ENCODE data around the gene TOLLIP.
"Not testable (repeated sequence)": the region's sequence is repeated elsewhere in the genome, so short reads cannot be mapped to it uniquely, and the experiment has no call there.

TOLLIP gene

GRCh38 chr11:1349327-1350041 is 40.1 kb upstream of the TOLLIP start:
- Histone ChIP-seq H2AK5ac (ENCODE audit: low read length) (no peak overlapping the region), H3K27me3 (ENCODE audit: insufficient read depth, low read length, poor library complexity) (no peaks in the 10 kb centered on the region), H3K9ac (ENCODE audit: low read length) (no peak overlapping the region), H3K27ac (ENCODE audit: low read depth, low read length) (no peak overlapping the region), H2BK15ac (replicated peaks; ENCODE audit: low read depth) (no peak overlapping the region), H3K79me2 (ENCODE audit: control insufficient read depth, insufficient read depth, low read length) (no peaks in the 10 kb centered on the region), H2BK5ac (ENCODE audit: low read length) (no peak overlapping the region), H2BK120ac (ENCODE audit: low read depth, low read length) (no peak overlapping the region), H4K5ac (ENCODE audit: low read length) (no peak overlapping the region), H3K18ac (ENCODE audit: low read length) (no peak overlapping the region), H3K36me3 (ENCODE audit: control insufficient read depth, insufficient read depth, low read length) (no peaks in the 10 kb centered on the region), H4K8ac (ENCODE audit: low read depth, low read length) (no peak overlapping the region), H3K79me1 (ENCODE audit: low read length) (no peaks in the 10 kb centered on the region), H3K4ac (ENCODE audit: low read depth, low read length) (no peak overlapping the region), H3K4me1 (ENCODE audit: control insufficient read depth, low read depth, low read length) (no peaks in the 10 kb centered on the region), H3K23ac (ENCODE audit: low read length) (no peak overlapping the region), H3K4me2 (ENCODE audit: low read length) (no peak overlapping the region), H3K56ac (ENCODE audit: low read length) (no peak overlapping the region), H3K4me3 (ENCODE audit: low read length) (no peak overlapping the region)
- no CpG with 5 or more reads among the region's 29 CpGs for WGBS (ENCODE audit: extremely low coverage, insufficient coverage, low lambda C conversion rate)
- DNase-seq: no peak

- Histone ChIP-seq H3K4ac (ENCODE audit: low read depth, low read length) (no peak overlapping the region), H4K5ac (ENCODE audit: low read length) (no peak overlapping the region), H3K4me2 (ENCODE audit: low read length) (no peak overlapping the region), H3K18ac (ENCODE audit: low read length) (no peak overlapping the region), H2BK15ac (replicated peaks; ENCODE audit: low read depth) (no peak overlapping the region), H3K23ac (ENCODE audit: low read length) (no peak overlapping the region), H2BK5ac (ENCODE audit: low read length) (no peak overlapping the region), H4K8ac (ENCODE audit: low read depth, low read length) (no peak overlapping the region), H3K56ac (ENCODE audit: low read length) (no peak overlapping the region), H3K27ac (ENCODE audit: low read depth, low read length) (no peak overlapping the region), H2AK5ac (ENCODE audit: low read length) (no peak overlapping the region), H3K9ac (ENCODE audit: low read length) (no peak overlapping the region), H3K36me3 (ENCODE audit: control insufficient read depth, insufficient read depth, low read length) (no peaks in the 10 kb centered on the region), H3K27me3 (ENCODE audit: insufficient read depth, low read length, poor library complexity) (no peaks in the 10 kb centered on the region), H3K4me1 (ENCODE audit: control insufficient read depth, low read depth, low read length) (no peaks in the 10 kb centered on the region), H2BK120ac (ENCODE audit: low read depth, low read length) (no peak overlapping the region), H3K79me1 (ENCODE audit: low read length) (no peaks in the 10 kb centered on the region), H3K79me2 (ENCODE audit: control insufficient read depth, insufficient read depth, low read length) (no peaks in the 10 kb centered on the region), H3K4me3 (ENCODE audit: low read length) (no peak overlapping the region)
- DNase-seq: no peak
- no CpG with 5 or more reads among the region's 25 CpGs for WGBS (ENCODE audit: extremely low coverage, insufficient coverage, low lambda C conversion rate)
Observed at GRCh38 chr11:1348796-1349326, 39.4 kb upstream of the TOLLIP start.

DNA sequence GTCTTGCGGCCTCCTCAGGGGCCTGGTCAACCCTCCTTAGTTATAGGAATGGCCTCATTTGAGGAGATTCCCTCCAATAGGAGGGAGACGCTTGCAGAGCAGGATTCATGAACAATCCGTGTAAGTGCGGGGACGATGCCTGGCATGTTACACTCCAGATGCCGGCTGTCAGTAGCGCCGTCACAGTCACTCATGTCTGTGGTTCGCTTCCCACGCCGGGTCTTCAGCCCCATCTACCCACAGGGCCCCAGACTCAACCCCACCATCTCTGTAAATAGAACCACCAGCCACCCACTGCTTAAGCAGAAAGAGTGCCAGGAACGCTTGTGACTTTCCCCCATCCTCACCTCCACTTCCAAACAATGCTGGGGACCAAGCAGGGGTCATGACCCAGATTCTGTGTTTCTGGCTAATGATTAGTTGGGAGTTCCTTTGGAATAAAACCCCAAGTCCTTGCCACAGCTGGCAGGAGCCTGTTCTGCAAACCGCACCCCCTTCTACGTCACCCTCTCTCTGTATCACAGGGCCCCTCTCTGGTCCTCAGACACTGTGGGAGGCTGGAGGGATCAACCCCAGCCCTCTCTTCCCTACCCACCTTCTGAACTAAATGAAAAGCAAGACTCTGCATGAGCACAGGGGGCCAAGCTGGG is 38.8 kb upstream of the TOLLIP start:
- no CpG with 5 or more reads among the region's 14 CpGs for WGBS (ENCODE audit: extremely low coverage, insufficient coverage, low lambda C conversion rate)
- no peak overlapping the region for H2BK120ac ChIP-seq (ENCODE audit: low read depth, low read length)
- H3K36me3 ChIP-seq (ENCODE audit: control insufficient read depth, insufficient read depth, low read length): no peaks in the 10 kb centered on the region
- no peak overlapping the region for H3K27ac ChIP-seq (ENCODE audit: low read depth, low read length)
- H3K4me3 ChIP-seq (ENCODE audit: low read length): no peak overlapping the region
- H3K56ac ChIP-seq (ENCODE audit: low read length): no peak overlapping the region
- H3K23ac ChIP-seq (ENCODE audit: low read length): no peak overlapping the region
- H3K18ac ChIP-seq (ENCODE audit: low read length): no peak overlapping the region
- H3K79me1 ChIP-seq (ENCODE audit: low read length): no peaks in the 10 kb centered on the region
- no peak overlapping the region for H4K5ac ChIP-seq (ENCODE audit: low read length)
- H3K4me2 ChIP-seq (ENCODE audit: low read length): no peak overlapping the region
- H3K4ac ChIP-seq (ENCODE audit: low read depth, low read length): no peak overlapping the region
- no peak for DNase-seq
- no peak overlapping the region for H2BK15ac ChIP-seq (replicated peaks; ENCODE audit: low read depth)
- H3K4me1 ChIP-seq (ENCODE audit: control insufficient read depth, low read depth, low read length): no peaks in the 10 kb centered on the region
- H4K8ac ChIP-seq (ENCODE audit: low read depth, low read length): no peak overlapping the region
- H2BK5ac ChIP-seq (ENCODE audit: low read length): no peak overlapping the region
- no peaks in the 10 kb centered on the region for H3K79me2 ChIP-seq (ENCODE audit: control insufficient read depth, insufficient read depth, low read length)
- no peaks in the 10 kb centered on the region for H3K27me3 ChIP-seq (ENCODE audit: insufficient read depth, low read length, poor library complexity)
- no peak overlapping the region for H2AK5ac ChIP-seq (ENCODE audit: low read length)
- no peak overlapping the region for H3K9ac ChIP-seq (ENCODE audit: low read length)

- not testable (repeated sequence) for H3K27ac ChIP-seq (ENCODE audit: low read depth, low read length); H3K4ac ChIP-seq (ENCODE audit: low read depth, low read length); H3K79me1 ChIP-seq (ENCODE audit: low read length); H3K4me1 ChIP-seq (ENCODE audit: control insufficient read depth, low read depth, low read length); H3K23ac ChIP-seq (ENCODE audit: low read length); H2BK5ac ChIP-seq (ENCODE audit: low read length); H4K8ac ChIP-seq (ENCODE audit: low read depth, low read length); H2BK120ac ChIP-seq (ENCODE audit: low read depth, low read length); H3K4me2 ChIP-seq (ENCODE audit: low read length); DNase-seq; H3K36me3 ChIP-seq (ENCODE audit: control insufficient read depth, insufficient read depth, low read length); H3K18ac ChIP-seq (ENCODE audit: low read length); H2BK15ac ChIP-seq (replicated peaks; ENCODE audit: low read depth); H3K9ac ChIP-seq (ENCODE audit: low read length); H3K4me3 ChIP-seq (ENCODE audit: low read length); H4K5ac ChIP-seq (ENCODE audit: low read length); H2AK5ac ChIP-seq (ENCODE audit: low read length); H3K27me3 ChIP-seq (ENCODE audit: insufficient read depth, low read length, poor library complexity); H3K79me2 ChIP-seq (ENCODE audit: control insufficient read depth, insufficient read depth, low read length); H3K56ac ChIP-seq (ENCODE audit: low read length)
- WGBS (ENCODE audit: extremely low coverage, insufficient coverage, low lambda C conversion rate): no CpG with 5 or more reads among the region's 18 CpGs
Observed at GRCh38 chr11:1347411-1347999, 38.1 kb upstream of the TOLLIP start.

GRCh38 chr11:1346669-1347390 is 37.4 kb upstream of the TOLLIP start:
- Histone ChIP-seq H3K36me3 (ENCODE audit: control insufficient read depth, insufficient read depth, low read length) (no peaks in the 10 kb centered on the region), H3K27me3 (ENCODE audit: insufficient read depth, low read length, poor library complexity) (no peaks in the 10 kb centered on the region), H3K4me1 (ENCODE audit: control insufficient read depth, low read depth, low read length) (no peaks in the 10 kb centered on the region), H4K8ac (ENCODE audit: low read depth, low read length) (no peak overlapping the region), H3K18ac (ENCODE audit: low read length) (no peak overlapping the region), H3K4me2 (ENCODE audit: low read length) (no peak overlapping the region), H3K79me1 (ENCODE audit: low read length) (no peaks in the 10 kb centered on the region), H2BK15ac (replicated peaks; ENCODE audit: low read depth) (no peak overlapping the region), H3K4me3 (ENCODE audit: low read length) (no peak overlapping the region), H3K9ac (ENCODE audit: low read length) (no peak overlapping the region), H2BK5ac (ENCODE audit: low read length) (no peak overlapping the region), H2AK5ac (ENCODE audit: low read length) (no peak overlapping the region), H3K4ac (ENCODE audit: low read depth, low read length) (no peak overlapping the region), H3K79me2 (ENCODE audit: control insufficient read depth, insufficient read depth, low read length) (no peaks in the 10 kb centered on the region), H3K23ac (ENCODE audit: low read length) (no peak overlapping the region), H2BK120ac (ENCODE audit: low read depth, low read length) (no peak overlapping the region), H4K5ac (ENCODE audit: low read length) (no peak overlapping the region), H3K56ac (ENCODE audit: low read length) (no peak overlapping the region), H3K27ac (ENCODE audit: low read depth, low read length) (no peak overlapping the region)
- WGBS (ENCODE audit: extremely low coverage, insufficient coverage, low lambda C conversion rate): no CpG with 5 or more reads among the region's 28 CpGs
- no peak for DNase-seq

Measured in mesendoderm (in vitro differentiated cells).